NCI-H128 (cell line): ENCODE results near the gene RNF115.

Experiments
- DNase-seq: peaks from one replicate; lab custom pipeline; 2025; ENCODE audit not compliant: unreplicated experiment; lab: John Stamatoyannopoulos, UW

Gene RNF115

GRCh38 chr1:145707183-145707867, 116.6 kb downstream of the RNF115 start, which contains the start of gene PDZK1:
Gene PDZK1, minus strand, starts transcription at chr1:145707368. Its CDS starts 19,347 bp downstream, at chr1:145688021.
- no peak for DNase-seq

GRCh38 chr1:145706086-145706664, 117.7 kb downstream of the RNF115 start:
- no peak for DNase-seq

- no peak for DNase-seq
Measured at GRCh38 chr1:145705622-145706021, 118.3 kb downstream of the RNF115 start.

GRCh38 chr1:145702826-145703225, 121.1 kb downstream of the RNF115 start:
- no peak for DNase-seq

- no peak for DNase-seq
Measured at GRCh38 chr1:145702052-145702451, 121.8 kb downstream of the RNF115 start.

GRCh38 chr1:145701306-145701862, 122.5 kb downstream of the RNF115 start:
- no peak for DNase-seq

- DNase-seq, result no peak
Measured at GRCh38 chr1:145696630-145696960, 127.3 kb downstream of the RNF115 start.

GRCh38 chr1:145695821-145696629, 127.9 kb downstream of the RNF115 start:
- DNase-seq, result no peak

- DNase-seq, result no peak
Measured at GRCh38 chr1:145692785-145693443, 131.0 kb downstream of the RNF115 start.

- no peak for DNase-seq
Measured at GRCh38 chr1:145690587-145691558, 133.0 kb downstream of the RNF115 start.

GRCh38 chr1:145689922-145690321, 134.0 kb downstream of the RNF115 start:
- DNase-seq, result no peak

GRCh38 chr1:145688924-145689323, 135.0 kb downstream of the RNF115 start:
- no peak for DNase-seq
